Neural progenitor cell (in vitro differentiated cells): ENCODE results near the gene TRH.
"Not testable (repeated sequence)": the region's sequence is repeated elsewhere in the genome, so short reads cannot be mapped to it uniquely, and the experiment has no call there.

Experiments used
- CTCF ChIP-seq: fragments of 200-600 bp; sonication (generic); IDR thresholded peaks from 2 replicates; pipeline ENCODE4 v1.5.1; 2017; ENCODE audit warnings: antibody characterized with exemption, mild to moderate bottlenecking
- EZH2 ChIP-seq: fragments of 200-600 bp; sonication (generic); IDR thresholded peaks from 2 replicates; pipeline ENCODE4 v1.6.1; 2017; ENCODE audit warnings: antibody characterized with exemption, mild to moderate bottlenecking, moderate library complexity
- EZH2phosphoT487 ChIP-seq: fragments of 200-600 bp; sonication (generic); IDR thresholded peaks from 2 replicates; pipeline ENCODE4 v1.6.1; 2017; ENCODE audit warnings: antibody characterized with exemption

DNA sequence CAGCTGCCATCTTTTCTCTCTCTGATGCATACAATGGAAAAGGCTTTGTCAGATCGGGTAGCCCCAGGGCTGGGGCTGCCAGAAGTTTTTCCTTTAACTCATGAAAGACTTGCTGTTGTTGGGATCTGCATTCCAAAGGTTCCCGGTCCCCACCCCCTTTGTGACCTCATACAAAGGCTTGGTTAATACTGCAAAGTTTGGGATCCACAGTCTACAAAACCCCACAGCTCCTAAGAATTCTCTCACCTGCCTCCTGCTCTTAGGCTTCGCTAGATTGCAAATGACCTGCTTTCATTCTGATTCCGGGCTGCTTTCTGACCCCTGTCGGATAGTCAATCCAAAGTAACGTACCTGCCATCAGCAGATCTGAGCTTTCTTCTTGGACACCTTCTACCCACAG is 52.9 kb downstream of the TRH start:
- TF ChIP-seq CTCF, EZH2, EZH2phosphoT487: not testable (repeated sequence)
